ENCODE data around the gene TCOF1.
"Not testable (repeated sequence)": the region's sequence is repeated elsewhere in the genome, so short reads cannot be mapped to it uniquely, and the experiment has no call there.

Gene TCOF1

GRCh38 chr5:150404941-150405816, 47.7 kb downstream of the TCOF1 start:
- no peak for DNase-seq

GRCh38 chr5:150406103-150406722, 48.7 kb downstream of the TCOF1 start:
- no peak for DNase-seq

GRCh38 chr5:150406723-150407095, 49.2 kb downstream of the TCOF1 start:
- DNase-seq, result no peak

- DNase-seq, result no peak
Observed at GRCh38 chr5:150407096-150407720, 49.7 kb downstream of the TCOF1 start.

GRCh38 chr5:150408231-150408943, 50.9 kb downstream of the TCOF1 start:
- no peak for DNase-seq

GRCh38 chr5:150409638-150410523, 52.4 kb downstream of the TCOF1 start:
- peak; percentile 90 for DNase-seq

- peak; percentile 87 for DNase-seq
Observed at GRCh38 chr5:150410524-150411244, 53.2 kb downstream of the TCOF1 start.

- peak; percentile 79 for DNase-seq
Observed at GRCh38 chr5:150411245-150411979, 53.9 kb downstream of the TCOF1 start.

- DNase-seq, result peak; percentile 97
Observed at GRCh38 chr5:150412319-150413175, 55.0 kb downstream of the TCOF1 start, which contains the start of gene CD74. CD74 (minus strand) TSS chr5:150412910; CDS start chr5:150412749, 161 bp downstream.

GRCh38 chr5:150413176-150413901, 55.8 kb downstream of the TCOF1 start:
- DNase-seq, result no peak

GRCh38 chr5:150413902-150414790, 56.6 kb downstream of the TCOF1 start:
- not testable (repeated sequence) for DNase-seq

- DNase-seq, result peak; percentile 29
Observed at GRCh38 chr5:150419630-150420270, 62.3 kb downstream of the TCOF1 start.

GRCh38 chr5:150422075-150422474, 64.6 kb downstream of the TCOF1 start:
- DNase-seq, result no peak

- DNase-seq, result no peak
Observed at GRCh38 chr5:150422758-150423157, 65.3 kb downstream of the TCOF1 start.

GRCh38 chr5:150426165-150426564, 68.7 kb downstream of the TCOF1 start:
- DNase-seq, result not testable (repeated sequence)

GRCh38 chr5:150428106-150428876, 70.8 kb downstream of the TCOF1 start:
- no peak for DNase-seq

Measured in GDM1 (cell line).